ENCODE measurements around the gene KCNH4. TPM values are rescaled to one million over a fixed set of nuclear protein-coding genes. Genes with fewer than 3 reads are reported as not detected.
A peak's percentile ranks its signal among the peaks of the same experiment; 100 is the strongest.

KCNH4 gene
- total RNA-seq, 4 donors from 2014 or later, result not detected

DNA sequence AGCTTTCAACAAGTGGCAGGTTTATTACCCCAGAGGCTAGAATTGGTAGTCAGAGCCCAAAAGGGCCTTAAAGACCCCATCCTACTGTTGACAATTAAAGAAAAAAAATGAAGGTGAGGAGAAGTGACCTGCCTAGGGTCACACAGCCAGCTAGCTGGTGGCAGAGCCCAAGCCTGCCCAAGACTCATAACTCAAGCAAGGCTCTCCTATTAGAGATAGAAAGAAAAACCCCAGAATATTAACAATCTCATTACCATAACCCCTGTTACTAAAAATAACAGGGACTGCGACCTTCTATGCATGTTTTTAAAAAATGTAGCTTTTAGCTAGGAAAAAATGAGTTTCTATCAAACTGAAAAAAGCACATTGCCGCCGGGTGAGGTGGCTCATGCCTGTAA, 44.3 kb downstream of the KCNH4 start:
- TF ChIP-seq, protein P1, sequence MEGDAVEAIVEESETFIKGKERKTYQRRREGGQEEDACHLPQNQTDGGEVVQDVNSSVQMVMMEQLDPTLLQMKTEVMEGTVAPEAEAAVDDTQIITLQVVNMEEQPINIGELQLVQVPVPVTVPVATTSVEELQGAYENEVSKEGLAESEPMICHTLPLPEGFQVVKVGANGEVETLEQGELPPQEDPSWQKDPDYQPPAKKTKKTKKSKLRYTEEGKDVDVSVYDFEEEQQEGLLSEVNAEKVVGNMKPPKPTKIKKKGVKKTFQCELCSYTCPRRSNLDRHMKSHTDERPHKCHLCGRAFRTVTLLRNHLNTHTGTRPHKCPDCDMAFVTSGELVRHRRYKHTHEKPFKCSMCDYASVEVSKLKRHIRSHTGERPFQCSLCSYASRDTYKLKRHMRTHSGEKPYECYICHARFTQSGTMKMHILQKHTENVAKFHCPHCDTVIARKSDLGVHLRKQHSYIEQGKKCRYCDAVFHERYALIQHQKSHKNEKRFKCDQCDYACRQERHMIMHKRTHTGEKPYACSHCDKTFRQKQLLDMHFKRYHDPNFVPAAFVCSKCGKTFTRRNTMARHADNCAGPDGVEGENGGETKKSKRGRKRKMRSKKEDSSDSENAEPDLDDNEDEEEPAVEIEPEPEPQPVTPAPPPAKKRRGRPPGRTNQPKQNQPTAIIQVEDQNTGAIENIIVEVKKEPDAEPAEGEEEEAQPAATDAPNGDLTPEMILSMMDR (IDR thresholded peaks at IDR 0.05), result no peak
- TF ChIP-seq POLR2AphosphoS5 (IDR thresholded peaks at IDR 0.05) (no peak), EP300 (IDR thresholded peaks at IDR 0.05; ENCODE audit: low read depth) (no peak), POLR2A (IDR thresholded peaks at IDR 0.05) (no peak)
- in situ Hi-C loops (cut with MboI; ENCODE audit: low pct_ligation_motif_present in 1 of 4, low pct_unique_long_range_greater_than_20kb in 1 of 4, low sequenced_read_pairs in 3 of 4) (no loop called here), intact Hi-C loops (cut with DNase I; ENCODE audit: low total_unique reads) (no loop called here)
- 76 to 78% methylated on average over 3 of the region's 3 CpGs for WGBS, 2 donors (ENCODE audit: low coverage in 1 of 2)
- Histone ChIP-seq H3K4me3 (peak overlapping the region in 1 of 4 donors; percentile 29), H3K4me1 (peaks cover 30 to 84% (median 63%) of the 10 kb centered on the region in 4 donors), H3K27me3 (no peaks in the 10 kb centered on the region), H3K27ac (peak overlapping the region; percentile 84 to 87 (median 86)), H3K36me3 (peaks cover 0 to 3% (median 0%) of the 10 kb centered on the region in 4 donors), H3K9me3 (no peaks in the 10 kb centered on the region)
- no peak for DNase-seq

DNA sequence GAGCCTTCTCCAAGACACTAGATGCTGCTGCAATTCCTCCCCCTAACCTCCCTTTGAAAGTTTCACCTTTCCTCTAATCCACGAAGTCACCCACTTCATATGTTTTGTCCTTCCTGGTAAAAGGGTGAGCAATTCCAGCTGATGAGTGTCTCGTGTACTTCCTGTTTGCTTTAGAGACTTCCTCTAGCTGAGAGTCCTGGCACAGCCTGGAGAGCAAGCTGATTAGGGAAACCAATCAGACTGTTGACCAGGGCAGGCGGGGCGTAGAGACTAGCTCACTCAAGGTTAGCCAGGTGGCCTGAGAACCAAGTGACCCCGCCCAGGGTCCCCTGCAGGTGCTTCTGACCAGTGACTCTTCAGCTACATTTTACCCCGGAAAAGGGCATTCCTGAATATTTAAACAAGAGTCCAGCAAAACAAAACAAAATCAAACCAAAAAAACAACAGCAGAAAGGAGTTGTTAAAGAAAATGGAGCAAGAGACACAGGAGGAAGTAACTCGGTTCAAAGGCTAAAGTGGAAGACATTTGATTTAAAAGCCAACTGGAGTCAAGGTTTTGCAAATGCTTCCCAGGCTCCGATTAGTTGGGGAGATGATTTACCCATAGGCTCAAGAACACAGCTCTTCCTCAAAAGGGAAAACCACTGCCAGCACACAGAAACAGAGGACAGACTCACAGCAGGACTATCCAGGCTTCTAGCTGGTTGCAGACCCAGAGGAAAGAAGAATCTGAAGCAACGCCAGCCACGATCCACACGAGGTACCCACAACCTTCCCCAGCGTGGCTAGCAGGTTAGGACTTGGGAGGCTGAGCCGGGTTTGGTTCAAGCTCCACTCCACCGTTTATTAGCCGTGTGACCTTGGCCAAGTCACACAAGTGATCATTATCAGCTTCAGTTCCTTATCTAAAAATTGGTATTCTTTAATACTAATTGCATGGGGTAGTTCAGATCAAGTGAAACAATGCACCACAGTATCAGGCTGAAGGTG, 45.0 kb downstream of the KCNH4 start:
- Histone ChIP-seq H3K27ac (peak overlapping the region; percentile 84 to 87 (median 86)), H3K4me3 (peak overlapping the region in 2 of 4 donors; percentile 2 to 29), H3K36me3 (no peaks in the 10 kb centered on the region), H3K9me3 (no peaks in the 10 kb centered on the region), H3K4me1 (peaks cover 30 to 91% (median 63%) of the 10 kb centered on the region in 4 donors), H3K27me3 (no peaks in the 10 kb centered on the region)
- 10 to 50% methylated on average over 4 to 15 of the region's 15 CpGs for WGBS, 2 donors (ENCODE audit: low coverage in 1 of 2)
- intact Hi-C loops (cut with DNase I; ENCODE audit: low total_unique reads) (no loop called here), in situ Hi-C loops (cut with MboI; ENCODE audit: low pct_ligation_motif_present in 1 of 4, low pct_unique_long_range_greater_than_20kb in 1 of 4, low sequenced_read_pairs in 3 of 4) (no loop called here)
- peak; percentile 85 for DNase-seq
- TF ChIP-seq POLR2AphosphoS5 (IDR thresholded peaks at IDR 0.05) (peak; percentile 74 to 89 (median 79)), POLR2A (IDR thresholded peaks at IDR 0.05) (peak; percentile 57), EP300 (IDR thresholded peaks at IDR 0.05; ENCODE audit: low read depth) (no peak)

DNA sequence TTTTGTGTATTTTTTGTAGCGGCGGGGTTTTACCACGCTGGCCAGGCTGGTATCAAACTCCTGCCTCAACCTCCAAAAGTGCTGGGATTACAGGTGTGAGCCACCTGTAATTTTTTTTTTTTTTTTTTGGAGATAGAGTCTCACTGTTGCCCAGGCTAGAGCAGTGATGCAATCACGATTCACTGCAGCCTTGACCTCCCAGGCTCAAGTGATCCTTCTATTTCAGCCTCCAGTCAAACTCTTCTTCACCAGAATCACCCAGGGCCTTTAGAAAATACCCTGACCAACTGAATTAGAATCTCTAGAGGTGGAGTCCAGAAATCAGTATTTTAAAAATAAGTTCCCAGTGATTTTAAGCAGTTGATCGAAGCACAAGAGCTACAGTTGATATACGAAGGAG, 45.8 kb downstream of the KCNH4 start:
- no peak overlapping the region for H3K4me3 ChIP-seq
- 79% methylated on average over 6 of the region's 6 CpGs; no CpG with 5 or more reads in 1 of the 2 donors for WGBS, 2 donors (ENCODE audit: low coverage in 1 of 2)
- no peak for DNase-seq
- intact Hi-C loops (cut with DNase I; ENCODE audit: low total_unique reads) (no loop called here), in situ Hi-C loops (cut with MboI; ENCODE audit: low pct_ligation_motif_present in 1 of 4, low pct_unique_long_range_greater_than_20kb in 1 of 4, low sequenced_read_pairs in 3 of 4) (no loop called here)
- H3K27ac ChIP-seq, result peak overlapping the region; percentile 84 to 87 (median 86)
- H3K27me3 ChIP-seq, result no peaks in the 10 kb centered on the region
- peaks cover 30 to 95% (median 63%) of the 10 kb centered on the region in 4 donors for H3K4me1 ChIP-seq
- TF ChIP-seq POLR2A (IDR thresholded peaks at IDR 0.05), result no peak
- no peak for TF ChIP-seq POLR2AphosphoS5 (IDR thresholded peaks at IDR 0.05)
- no peak for TF ChIP-seq EP300 (IDR thresholded peaks at IDR 0.05; ENCODE audit: low read depth)
- TF ChIP-seq, protein P1 (IDR thresholded peaks at IDR 0.05), result no peak
- no peaks in the 10 kb centered on the region for H3K9me3 ChIP-seq
- H3K36me3 ChIP-seq, result peaks cover 0 to 2% (median 0%) of the 10 kb centered on the region in 4 donors

DNA sequence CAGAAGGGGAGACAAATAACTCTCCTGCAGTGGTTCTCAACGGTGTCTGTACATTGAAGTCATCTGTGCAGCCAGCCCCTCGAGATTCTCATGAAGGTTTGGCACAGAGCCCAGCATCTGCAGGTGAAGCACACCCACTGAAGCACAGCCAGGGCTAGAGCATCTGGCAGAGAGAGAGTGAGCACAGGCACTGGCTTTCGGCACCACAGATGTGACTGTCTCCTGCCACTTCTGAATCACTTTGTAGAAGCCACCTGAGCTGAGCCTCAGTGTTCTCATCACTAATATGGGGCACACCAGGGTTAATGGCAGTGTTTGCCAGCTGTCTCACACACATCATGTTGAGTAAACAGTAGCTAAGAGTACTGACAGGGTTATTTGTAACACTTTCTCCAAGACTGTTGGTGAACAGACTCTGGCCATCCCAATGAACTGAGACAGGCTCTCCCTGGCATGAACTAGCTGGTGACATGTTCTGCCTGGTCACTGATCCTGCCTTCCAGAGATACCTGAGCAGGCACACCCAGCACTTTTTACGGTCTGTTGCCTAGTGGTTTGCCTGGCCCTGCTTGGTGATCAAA, 47.4 kb downstream of the KCNH4 start:
- Histone ChIP-seq H3K27ac (peak overlapping the region; percentile 84 to 87 (median 86)), H3K4me3 (no peak overlapping the region), H3K4me1 (peaks cover 30 to 80% (median 58%) of the 10 kb centered on the region in 4 donors), H3K9me3 (no peaks in the 10 kb centered on the region), H3K36me3 (peaks cover 0 to 16% (median 8%) of the 10 kb centered on the region in 4 donors), H3K27me3 (no peaks in the 10 kb centered on the region)
- intact Hi-C loops (cut with DNase I; ENCODE audit: low total_unique reads), result no loop called here
- in situ Hi-C loops (cut with MboI; ENCODE audit: low pct_ligation_motif_present in 1 of 4, low pct_unique_long_range_greater_than_20kb in 1 of 4, low sequenced_read_pairs in 3 of 4), result no loop called here
- TF ChIP-seq POLR2A (IDR thresholded peaks at IDR 0.05) (no peak), EP300 (IDR thresholded peaks at IDR 0.05; ENCODE audit: low read depth) (no peak), POLR2AphosphoS5 (IDR thresholded peaks at IDR 0.05) (no peak)
- TF ChIP-seq, protein P1 (IDR thresholded peaks at IDR 0.05), result no peak
- DNase-seq, result peak; percentile 64
- WGBS, 2 donors (ENCODE audit: low coverage in 1 of 2), result 28% methylated on average over 4 of the region's 4 CpGs; no CpG with 5 or more reads in 1 of the 2 donors

All from transverse colon (tissue), 4 donors.